ENCODE results near the gene FES.

GRCh38 chr15:90880381-90881145, 3.7 kb upstream of the FES start:
- no peak for TF ChIP-seq CTCF (IDR thresholded peaks at IDR 0.05)
- no peak for TF ChIP-seq EP300 (IDR thresholded peaks at IDR 0.05)

Data from tibial nerve (tissue), 4 donors.